Measurements from ENCODE around the gene OSBPL7. TPM values are rescaled to one million over a fixed set of nuclear protein-coding genes. Genes with fewer than 3 reads are reported as not detected.

OSBPL7 gene
- total RNA-seq, 1 donor from 2014 or later = 21.4 TPM

GRCh38 chr17:47870056-47870455 is 48.5 kb upstream of the OSBPL7 start:
- peaks cover 3% of the 10 kb centered on the region for H3K9me3 Mint-ChIP-seq (ENCODE audit: unreplicated experiment)
- no peak overlapping the region for H3K27ac Mint-ChIP-seq (ENCODE audit: unreplicated experiment)
- Histone ChIP-seq H3K4me2 (ENCODE audit: low read length) (no peak overlapping the region), H3K4me3 (ENCODE audit: insufficient read depth, low read depth, low read length) (no peak overlapping the region), H3K36me3 (ENCODE audit: insufficient read depth, low read length) (no peaks in the 10 kb centered on the region), H2AFZ (ENCODE audit: low read depth, low read length) (no peak overlapping the region), H3K9me3 (ENCODE audit: insufficient read depth, low read depth, low read length) (no peaks in the 10 kb centered on the region), H3K79me2 (ENCODE audit: insufficient read depth, low read length) (no peaks in the 10 kb centered on the region), H3K9ac (ENCODE audit: low read length) (no peak overlapping the region), H3K27ac (ENCODE audit: low read depth, low read length) (no peak overlapping the region), H3K4me1 (ENCODE audit: insufficient read depth, low read length) (peaks cover 4% of the 10 kb centered on the region), H4K20me1 (ENCODE audit: insufficient read depth, low read length) (no peaks in the 10 kb centered on the region), H3K27me3 (ENCODE audit: insufficient read depth, low read length) (peaks cover 51% of the 10 kb centered on the region)
- H3K4me3 Mint-ChIP-seq (ENCODE audit: unreplicated experiment) = no peak overlapping the region
- no peak for TF ChIP-seq EZH2 (IDR thresholded peaks at IDR 0.05; ENCODE audit: insufficient read depth, low read length)
- no peak for TF ChIP-seq CTCF (IDR thresholded peaks at IDR 0.05; ENCODE audit: insufficient read depth, low read depth, low read length)
- H3K4me1 Mint-ChIP-seq (ENCODE audit: low read depth, unreplicated experiment) = peaks cover 12% of the 10 kb centered on the region
- FAIRE-seq = no peak
- H3K36me3 Mint-ChIP-seq (ENCODE audit: low read depth, unreplicated experiment) = peaks cover 6% of the 10 kb centered on the region
- H3K27me3 Mint-ChIP-seq (ENCODE audit: low read depth, unreplicated experiment) = peaks cover 48% of the 10 kb centered on the region
- no peak for DNase-seq (ENCODE audit: low read depth)

- no peak for TF ChIP-seq CTCF (IDR thresholded peaks at IDR 0.05; ENCODE audit: insufficient read depth, low read depth, low read length)
- TF ChIP-seq EZH2 (IDR thresholded peaks at IDR 0.05; ENCODE audit: insufficient read depth, low read length) = no peak
- Histone ChIP-seq H3K79me2 (ENCODE audit: insufficient read depth, low read length) (no peaks in the 10 kb centered on the region), H3K36me3 (ENCODE audit: insufficient read depth, low read length) (no peaks in the 10 kb centered on the region), H3K9me3 (ENCODE audit: insufficient read depth, low read depth, low read length) (no peaks in the 10 kb centered on the region), H3K4me2 (ENCODE audit: low read length) (no peak overlapping the region), H3K4me1 (ENCODE audit: insufficient read depth, low read length) (peaks cover 4% of the 10 kb centered on the region), H3K27ac (ENCODE audit: low read depth, low read length) (no peak overlapping the region), H2AFZ (ENCODE audit: low read depth, low read length) (no peak overlapping the region), H3K4me3 (ENCODE audit: insufficient read depth, low read depth, low read length) (no peak overlapping the region), H3K9ac (ENCODE audit: low read length) (no peak overlapping the region), H4K20me1 (ENCODE audit: insufficient read depth, low read length) (no peaks in the 10 kb centered on the region), H3K27me3 (ENCODE audit: insufficient read depth, low read length) (peaks cover 47% of the 10 kb centered on the region)
- H3K36me3 Mint-ChIP-seq (ENCODE audit: low read depth, unreplicated experiment) = peaks cover 6% of the 10 kb centered on the region
- H3K9me3 Mint-ChIP-seq (ENCODE audit: unreplicated experiment) = peaks cover 6% of the 10 kb centered on the region
- peaks cover 48% of the 10 kb centered on the region for H3K27me3 Mint-ChIP-seq (ENCODE audit: low read depth, unreplicated experiment)
- H3K4me3 Mint-ChIP-seq (ENCODE audit: unreplicated experiment) = no peak overlapping the region
- no peak overlapping the region for H3K27ac Mint-ChIP-seq (ENCODE audit: unreplicated experiment)
- peaks cover 12% of the 10 kb centered on the region for H3K4me1 Mint-ChIP-seq (ENCODE audit: low read depth, unreplicated experiment)
- no peak for DNase-seq (ENCODE audit: low read depth)
- no peak for FAIRE-seq
Measured at GRCh38 chr17:47869114-47869513, 47.5 kb upstream of the OSBPL7 start.

GRCh38 chr17:47867813-47868533 is 46.4 kb upstream of the OSBPL7 start:
- H3K27ac Mint-ChIP-seq (ENCODE audit: unreplicated experiment) = peak overlapping the region; percentile 20
- Histone ChIP-seq H3K27me3 (ENCODE audit: insufficient read depth, low read length) (peaks cover 41% of the 10 kb centered on the region), H3K9ac (ENCODE audit: low read length) (no peak overlapping the region), H3K4me1 (ENCODE audit: insufficient read depth, low read length) (peaks cover 5% of the 10 kb centered on the region), H4K20me1 (ENCODE audit: insufficient read depth, low read length) (no peaks in the 10 kb centered on the region), H3K27ac (ENCODE audit: low read depth, low read length) (no peak overlapping the region), H3K79me2 (ENCODE audit: insufficient read depth, low read length) (no peaks in the 10 kb centered on the region), H2AFZ (ENCODE audit: low read depth, low read length) (no peak overlapping the region), H3K36me3 (ENCODE audit: insufficient read depth, low read length) (no peaks in the 10 kb centered on the region), H3K4me2 (ENCODE audit: low read length) (no peak overlapping the region), H3K9me3 (ENCODE audit: insufficient read depth, low read depth, low read length) (no peaks in the 10 kb centered on the region), H3K4me3 (ENCODE audit: insufficient read depth, low read depth, low read length) (no peak overlapping the region)
- no peak overlapping the region for H3K4me3 Mint-ChIP-seq (ENCODE audit: unreplicated experiment)
- peaks cover 13% of the 10 kb centered on the region for H3K4me1 Mint-ChIP-seq (ENCODE audit: low read depth, unreplicated experiment)
- peaks cover 7% of the 10 kb centered on the region for H3K36me3 Mint-ChIP-seq (ENCODE audit: low read depth, unreplicated experiment)
- H3K9me3 Mint-ChIP-seq (ENCODE audit: unreplicated experiment) = peaks cover 9% of the 10 kb centered on the region
- TF ChIP-seq CTCF (IDR thresholded peaks at IDR 0.05; ENCODE audit: insufficient read depth, low read depth, low read length) (no peak), EZH2 (IDR thresholded peaks at IDR 0.05; ENCODE audit: insufficient read depth, low read length) (no peak)
- FAIRE-seq = no peak
- H3K27me3 Mint-ChIP-seq (ENCODE audit: low read depth, unreplicated experiment) = peaks cover 43% of the 10 kb centered on the region
- no peak for DNase-seq (ENCODE audit: low read depth)

Data from astrocyte (in vitro differentiated cells and primary cell).